A204.1 (cell line): ENCODE results near the gene IGFBP5.

ENCODE experiments used
- FAIRE-seq: peaks from 2 replicates; lab custom pipeline; 2012; peaks lifted over from hg19 to GRCh38; lab: Jason Lieb, UNC

Gene IGFBP5

GRCh38 chr2:216695401-216695821, at the start of gene IGFBP5:
Gene IGFBP5 (minus strand): TSS chr2:216695549. CDS start chr2:216694775, 774 bp downstream.
- FAIRE-seq = no peak

- FAIRE-seq = no peak
Measured at GRCh38 chr2:216743781-216744180, 48.4 kb upstream of the IGFBP5 start.

GRCh38 chr2:216742411-216742810, 47.1 kb upstream of the IGFBP5 start:
- FAIRE-seq = no peak

- no peak for FAIRE-seq
Measured at GRCh38 chr2:216741223-216741593, 45.9 kb upstream of the IGFBP5 start.

- no peak for FAIRE-seq
Measured at GRCh38 chr2:216740557-216741222, 45.3 kb upstream of the IGFBP5 start.

GRCh38 chr2:216739035-216739434, 43.7 kb upstream of the IGFBP5 start:
- FAIRE-seq = no peak

- FAIRE-seq = no peak
Measured at GRCh38 chr2:216737676-216738075, 42.3 kb upstream of the IGFBP5 start.

- no peak for FAIRE-seq
Measured at GRCh38 chr2:216736326-216736725, 41.0 kb upstream of the IGFBP5 start.

GRCh38 chr2:216735668-216736067, 40.3 kb upstream of the IGFBP5 start:
- FAIRE-seq = no peak

- FAIRE-seq = no peak
Measured at GRCh38 chr2:216735086-216735485, 39.7 kb upstream of the IGFBP5 start.

GRCh38 chr2:216733046-216733445, 37.7 kb upstream of the IGFBP5 start:
- FAIRE-seq = no peak

GRCh38 chr2:216732334-216732733, 37.0 kb upstream of the IGFBP5 start:
- FAIRE-seq = no peak

GRCh38 chr2:216731465-216731864, 36.1 kb upstream of the IGFBP5 start:
- no peak for FAIRE-seq

GRCh38 chr2:216730871-216731270, 35.5 kb upstream of the IGFBP5 start:
- FAIRE-seq = no peak

- FAIRE-seq = no peak
Measured at GRCh38 chr2:216727346-216728122, 32.2 kb upstream of the IGFBP5 start.

- FAIRE-seq = no peak
Measured at GRCh38 chr2:216724190-216724589, 28.8 kb upstream of the IGFBP5 start.

GRCh38 chr2:216721141-216721540, 25.8 kb upstream of the IGFBP5 start:
- FAIRE-seq = no peak

GRCh38 chr2:216720722-216721121, 25.4 kb upstream of the IGFBP5 start:
- FAIRE-seq = no peak

GRCh38 chr2:216717907-216718615, 22.7 kb upstream of the IGFBP5 start:
- no peak for FAIRE-seq

GRCh38 chr2:216717491-216717901, 22.1 kb upstream of the IGFBP5 start:
- FAIRE-seq = no peak

- no peak for FAIRE-seq
Measured at GRCh38 chr2:216716109-216716508, 20.8 kb upstream of the IGFBP5 start.

GRCh38 chr2:216715402-216715974, 20.1 kb upstream of the IGFBP5 start:
- FAIRE-seq = no peak

GRCh38 chr2:216714376-216714775, 19.0 kb upstream of the IGFBP5 start:
- FAIRE-seq = no peak
